HG03469 (cell line): ENCODE results near the gene STXBP5L.
"Not testable (repeated sequence)": the region's sequence is repeated elsewhere in the genome, so short reads cannot be mapped to it uniquely, and the experiment has no call there.

Source experiments
- ATAC-seq: cut with Tn5 transposase; IDR thresholded peaks from one replicate; pipeline ENCODE4 v1.9.1; 2021; ENCODE audit warnings: mild to moderate bottlenecking, moderate library complexity, moderate number of reproducible peaks; ENCODE audit not compliant: unreplicated experiment

Gene STXBP5L

DNA sequence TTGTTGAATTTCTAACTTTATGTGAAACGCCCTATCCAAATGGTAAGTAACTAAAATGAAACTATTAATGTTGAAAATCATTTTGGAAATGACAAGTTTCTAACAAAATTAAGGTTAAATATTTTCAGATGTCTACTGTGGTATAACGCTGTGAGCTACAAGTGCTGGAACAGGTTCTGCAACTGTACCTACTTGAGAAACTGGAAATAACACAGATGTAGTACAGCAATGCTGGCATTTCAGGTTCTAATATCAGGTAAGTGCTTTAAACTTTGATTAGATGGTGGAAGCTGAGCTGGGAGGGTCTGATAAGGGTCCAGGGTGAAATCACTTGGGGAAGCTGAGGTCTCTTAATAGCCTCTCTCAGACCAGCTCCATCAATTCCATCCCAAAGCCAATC is 315.1 kb downstream of the STXBP5L start:
- ATAC-seq: no peak

DNA sequence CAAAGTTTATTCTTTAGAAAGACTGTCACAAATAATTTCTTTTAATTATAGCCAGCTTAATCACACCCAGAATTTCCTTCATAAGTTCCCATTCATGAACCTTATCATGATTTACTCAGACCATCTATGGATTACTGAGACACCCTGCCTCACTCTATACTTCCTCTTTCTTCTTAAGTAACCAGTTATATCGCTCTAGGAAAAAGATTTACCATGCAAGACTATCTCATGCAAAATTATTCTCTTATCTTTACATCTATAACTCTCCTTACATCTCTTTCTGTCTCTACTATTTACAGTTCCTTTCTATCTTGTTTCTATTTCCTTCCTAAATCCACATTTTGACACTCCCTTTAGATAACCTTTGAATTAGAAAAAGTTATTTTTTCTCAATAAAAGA is 321.0 kb downstream of the STXBP5L start:
- ATAC-seq: no peak

DNA sequence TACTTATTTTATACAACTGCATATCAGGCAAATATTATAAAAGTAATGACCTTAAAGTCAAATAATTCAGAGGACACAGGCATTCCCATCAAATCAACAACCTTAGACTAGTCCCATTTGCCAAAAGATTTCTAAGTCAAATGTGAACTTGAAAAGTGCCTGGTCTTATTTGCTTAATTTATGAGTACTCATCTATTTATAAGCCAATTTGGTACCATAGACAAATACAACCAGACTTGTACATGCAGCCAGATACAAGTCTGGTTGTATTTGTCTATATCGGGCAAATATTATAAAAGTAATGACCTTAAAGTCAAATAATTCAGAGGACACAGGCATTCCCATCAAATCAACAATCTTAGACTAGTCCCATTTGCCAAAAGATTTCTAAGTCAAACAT is 322.2 kb downstream of the STXBP5L start:
- ATAC-seq: not testable (repeated sequence)

DNA sequence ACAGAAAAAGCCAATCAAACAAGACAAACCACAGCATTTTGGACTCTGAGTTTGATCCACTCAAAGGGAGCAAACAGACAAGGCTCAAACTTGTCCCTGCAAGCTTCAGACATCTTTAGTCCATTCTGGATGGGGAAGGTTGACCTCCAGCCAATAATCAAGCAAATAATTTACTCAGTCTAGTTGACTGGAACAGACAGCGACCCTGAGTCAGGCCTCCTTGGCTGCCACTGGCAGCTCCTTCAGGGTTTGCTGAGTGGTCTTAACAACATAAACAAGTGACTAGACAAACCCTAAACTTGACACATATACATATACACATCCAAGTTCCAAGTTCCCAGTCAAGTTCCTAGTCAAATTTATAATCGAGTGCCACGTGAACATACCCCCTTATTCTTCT is 323.9 kb downstream of the STXBP5L start:
- no peak for ATAC-seq

DNA sequence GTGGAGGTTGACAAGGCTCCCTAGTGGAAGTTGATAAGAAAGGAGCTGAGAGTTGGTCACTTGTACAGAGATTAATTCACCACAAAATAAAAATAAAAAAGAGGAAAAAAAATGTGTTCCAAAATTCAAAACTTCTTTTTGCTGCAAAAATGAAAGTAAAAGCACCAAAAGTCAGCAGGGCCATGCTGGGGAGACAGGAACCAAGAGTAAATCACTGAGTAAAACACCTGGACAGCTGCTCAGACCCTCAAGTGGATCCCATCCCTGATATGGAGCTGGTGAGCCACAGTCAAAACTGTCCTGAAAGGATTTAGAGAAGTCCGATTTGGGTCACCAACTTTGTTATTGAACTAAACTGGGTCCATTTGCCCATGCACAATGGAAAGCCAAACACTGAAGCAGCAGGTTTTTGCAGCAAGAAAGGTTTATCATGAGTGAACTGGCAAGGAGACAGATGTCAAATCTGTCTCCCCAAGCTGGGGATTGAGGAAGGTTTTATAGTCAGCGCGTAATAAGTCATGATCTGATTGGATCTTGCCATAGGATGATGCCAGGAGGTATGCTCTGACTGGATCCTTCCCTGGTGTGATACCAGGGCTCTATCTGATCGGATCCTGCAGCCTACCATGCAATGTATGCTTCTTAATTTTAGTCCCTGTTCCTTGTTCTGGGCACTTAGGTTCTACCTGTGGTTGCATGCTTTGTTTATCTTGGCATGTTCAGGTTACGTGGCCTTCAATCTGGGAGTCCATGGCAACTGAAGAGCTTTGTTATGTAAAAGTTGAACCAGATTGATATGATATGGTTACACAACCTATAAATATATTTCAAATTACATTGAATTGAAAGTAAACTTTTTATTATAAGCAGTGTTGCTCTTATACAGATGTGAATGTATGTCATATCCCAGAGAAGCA is 324.6 kb downstream of the STXBP5L start:
- no peak for ATAC-seq

DNA sequence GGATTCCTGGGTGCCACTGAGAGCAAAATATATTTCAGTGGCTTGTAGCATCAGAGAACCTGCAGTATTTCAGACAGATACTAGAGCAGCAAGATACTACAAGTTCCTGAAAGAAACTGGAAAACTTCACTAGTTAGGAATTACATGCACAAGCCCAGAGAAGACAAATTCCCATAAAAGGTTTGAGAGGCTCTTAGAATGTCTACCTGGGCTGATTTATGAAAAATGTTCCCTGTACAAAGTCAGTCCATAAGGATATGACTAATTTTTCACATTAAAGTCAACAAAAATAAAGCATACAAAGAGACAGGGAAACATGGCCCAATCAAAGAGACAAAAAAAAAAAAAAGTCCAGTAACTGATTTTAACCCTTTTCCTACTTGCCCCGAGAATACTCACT is 335.2 kb downstream of the STXBP5L start:
- no peak for ATAC-seq

DNA sequence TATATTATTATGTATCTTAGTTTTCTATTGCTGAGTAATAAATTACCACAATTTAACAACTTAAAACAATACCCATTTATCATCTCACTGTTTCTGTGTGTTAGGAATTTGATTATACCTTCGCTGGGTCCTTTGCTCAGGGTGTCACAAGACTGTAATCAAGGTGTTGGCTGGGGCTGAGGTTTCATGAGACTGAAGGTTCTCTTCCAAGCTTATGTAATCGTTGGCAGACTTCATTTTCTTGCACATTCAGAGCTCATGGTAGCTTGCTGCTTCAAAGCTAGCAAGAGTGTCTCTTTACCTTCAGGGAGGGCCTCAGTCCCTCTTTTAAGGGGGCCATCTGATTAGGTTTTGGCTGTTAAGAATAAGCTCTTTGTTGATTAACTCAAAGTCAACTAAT is 344.7 kb downstream of the STXBP5L start:
- no peak for ATAC-seq

DNA sequence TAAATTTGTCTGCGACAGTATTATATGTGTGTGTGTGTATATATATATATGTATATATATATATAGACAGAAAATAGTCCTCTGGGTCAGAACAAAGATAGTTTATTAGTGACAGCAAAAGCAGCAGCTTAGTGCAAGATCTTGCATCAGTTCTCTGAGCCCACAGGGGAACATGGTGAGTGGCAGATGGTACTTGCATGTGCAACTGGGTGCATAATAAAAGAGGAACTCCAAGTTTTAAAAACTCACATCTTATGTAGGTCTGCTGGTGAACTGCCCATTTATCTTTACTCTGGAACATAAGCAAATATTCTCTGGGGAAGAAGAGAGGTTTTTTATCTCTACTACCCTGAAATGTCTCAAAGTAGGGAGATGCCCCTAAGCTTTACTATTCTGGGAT is 361.4 kb downstream of the STXBP5L start:
- no peak for ATAC-seq

DNA sequence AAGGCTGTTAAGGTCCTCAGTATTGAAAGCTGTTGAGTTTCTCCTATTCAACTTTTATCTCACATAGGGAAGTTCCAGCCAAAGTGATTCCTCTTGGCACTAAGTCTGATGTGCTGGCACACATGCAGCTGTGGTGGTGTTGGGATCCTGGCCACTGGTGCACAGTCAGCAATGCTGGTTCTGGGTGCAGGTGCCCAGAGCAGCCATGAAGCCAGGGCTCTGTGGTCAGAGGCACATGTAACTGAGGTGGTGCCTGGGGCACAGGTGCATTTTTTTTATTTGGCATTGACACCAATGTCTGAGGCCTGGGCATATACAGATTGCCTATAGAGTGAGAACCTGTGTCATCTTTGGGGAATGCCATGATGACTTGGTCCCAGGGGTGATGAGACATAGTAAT is 366.4 kb downstream of the STXBP5L start:
- no peak for ATAC-seq

DNA sequence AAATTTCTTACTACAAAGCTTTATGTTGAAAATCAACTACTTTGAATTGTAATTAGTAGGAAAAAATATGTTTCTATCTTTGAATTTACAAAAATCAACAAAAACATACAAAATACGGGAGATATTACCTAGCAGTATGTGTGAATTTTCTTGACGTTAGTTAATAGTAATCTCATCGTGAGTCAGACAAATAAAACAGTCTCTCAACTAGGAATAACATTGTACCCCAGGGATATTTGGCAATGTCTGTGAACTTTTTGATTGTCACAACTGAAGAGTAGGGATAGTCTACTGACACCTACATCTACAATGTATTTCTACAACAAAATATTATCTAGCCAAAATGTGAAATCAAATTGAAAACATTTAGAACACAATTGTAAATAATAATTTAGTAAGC is 387.4 kb downstream of the STXBP5L start:
- ATAC-seq: no peak

DNA sequence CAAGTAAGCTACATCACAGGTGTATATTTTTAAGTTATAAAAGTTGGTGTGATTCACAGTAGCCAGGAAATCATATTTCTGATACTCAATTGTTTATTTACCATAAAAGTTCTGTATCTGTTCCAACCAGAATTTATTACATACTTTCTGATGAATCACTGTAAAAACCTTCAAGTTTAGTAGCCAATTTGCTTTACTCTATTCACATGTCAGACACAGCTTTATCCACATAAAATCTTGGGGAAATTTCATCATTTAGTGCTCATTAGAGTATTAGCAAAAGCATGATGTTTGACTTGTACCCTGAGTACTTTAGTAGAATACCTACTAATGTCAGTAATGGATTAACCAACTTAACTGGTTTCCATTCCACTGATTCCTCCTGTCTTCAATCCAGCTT is 388.0 kb downstream of the STXBP5L start:
- no peak for ATAC-seq

DNA sequence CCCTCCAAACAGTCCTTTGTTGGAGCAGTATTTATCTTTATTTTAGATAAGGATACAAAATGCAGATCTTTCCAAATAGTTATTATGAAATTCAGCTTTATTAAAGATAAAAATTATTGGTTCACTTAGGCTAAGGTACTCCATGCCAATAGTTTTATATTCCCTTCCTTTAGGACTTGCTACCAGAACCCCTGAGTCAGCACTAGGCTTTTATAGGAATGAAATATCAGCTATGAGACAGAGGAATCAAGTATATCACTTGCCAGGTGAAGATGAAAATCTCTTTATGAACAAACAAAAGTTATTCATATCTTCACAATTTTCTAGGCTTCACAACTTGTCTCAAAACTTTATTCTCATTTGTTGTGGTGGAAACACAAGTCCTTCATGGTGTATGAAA is 416.3 kb downstream of the STXBP5L start:
- no peak for ATAC-seq

DNA sequence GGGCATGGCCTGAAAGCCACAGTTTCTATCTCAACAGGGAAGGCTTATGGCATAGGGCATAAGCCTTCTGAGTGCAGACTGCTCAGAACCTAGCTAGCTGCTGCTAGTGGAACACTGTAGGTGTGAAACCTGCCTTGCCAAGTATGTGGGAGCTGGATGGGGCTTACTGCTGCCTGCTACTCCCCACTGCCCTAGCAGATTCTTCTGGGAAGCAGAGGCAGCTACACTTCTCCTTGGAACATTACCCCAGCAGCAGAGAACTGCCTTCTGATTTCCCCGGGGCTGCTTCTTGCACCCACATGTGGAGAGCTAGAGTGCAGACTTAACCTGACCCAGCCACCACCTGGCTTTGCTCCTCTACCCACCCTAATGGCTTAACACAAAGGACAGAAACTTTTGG is 422.1 kb downstream of the STXBP5L start:
- no peak for ATAC-seq

DNA sequence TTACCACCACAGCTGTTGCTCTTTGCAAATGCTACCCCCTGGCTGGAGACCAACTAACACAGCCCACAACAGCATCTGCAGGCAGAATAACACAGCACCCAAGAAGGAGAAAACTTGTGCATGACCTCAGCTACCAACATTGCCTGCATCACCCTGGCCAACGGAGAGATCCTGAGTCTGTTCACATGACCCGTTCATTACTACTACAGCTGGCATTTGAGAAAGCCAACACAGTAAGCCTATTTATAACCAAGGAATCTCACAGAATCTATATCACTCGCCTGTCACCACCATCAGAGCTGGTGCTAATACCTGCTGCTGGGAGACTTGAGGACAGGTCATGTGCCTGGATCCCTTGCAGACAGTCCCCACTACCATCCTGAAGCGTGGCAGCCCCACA is 422.6 kb downstream of the STXBP5L start:
- no peak for ATAC-seq

DNA sequence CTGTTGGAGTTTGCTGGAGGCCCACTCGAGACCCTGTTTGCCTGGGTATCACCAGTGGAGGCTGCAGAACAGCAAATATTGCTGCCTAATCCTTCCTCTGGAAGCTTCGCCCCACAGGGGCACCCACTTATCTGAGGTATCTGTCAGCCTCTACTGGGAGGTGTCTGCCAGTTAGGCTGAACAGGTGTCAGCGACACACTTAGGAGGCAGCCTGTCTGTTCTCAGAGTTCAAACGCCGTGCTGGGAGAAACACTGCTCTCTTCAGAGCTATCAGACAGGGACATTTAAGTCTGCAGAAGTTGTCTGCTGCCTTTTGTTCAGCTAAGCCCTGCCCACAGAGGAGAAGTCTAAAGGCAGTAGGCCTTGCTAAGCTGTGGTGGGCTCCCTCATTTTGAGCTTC is 448.0 kb downstream of the STXBP5L start:
- not testable (repeated sequence) for ATAC-seq

DNA sequence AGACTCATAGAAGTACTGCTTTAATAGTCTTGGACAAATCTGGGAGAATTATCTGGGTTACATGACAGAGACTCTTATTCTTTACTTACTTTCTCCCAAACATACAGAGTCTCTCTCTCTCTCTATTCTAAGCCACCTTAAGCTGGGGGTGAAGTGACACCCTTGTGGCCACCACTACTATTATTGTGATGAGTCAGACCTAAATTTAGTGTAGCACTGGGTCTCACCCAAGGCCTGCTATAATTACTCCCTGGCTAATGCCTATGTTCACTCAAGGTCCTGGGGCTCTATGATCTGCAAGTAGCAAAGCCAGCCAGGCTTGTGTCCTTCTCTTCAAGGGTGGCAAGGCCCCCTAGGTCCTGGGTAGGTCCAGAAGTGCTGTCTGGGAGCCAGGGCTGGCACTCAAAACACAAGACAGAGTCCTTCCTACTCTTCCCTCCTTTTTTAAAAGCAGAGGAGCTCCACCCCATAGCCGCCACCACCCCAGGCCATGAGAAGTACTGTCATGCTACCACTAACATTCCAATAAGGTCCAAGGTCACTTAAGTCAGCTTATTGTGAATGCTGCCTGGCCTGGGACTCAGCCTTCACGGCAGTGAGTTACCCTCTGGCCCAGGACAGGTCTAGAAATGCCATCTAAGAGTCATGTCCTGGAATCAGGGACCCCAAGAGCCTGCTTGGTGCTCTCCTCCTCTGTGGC is 454.2 kb downstream of the STXBP5L start:
- ATAC-seq: peak; percentile 85

DNA sequence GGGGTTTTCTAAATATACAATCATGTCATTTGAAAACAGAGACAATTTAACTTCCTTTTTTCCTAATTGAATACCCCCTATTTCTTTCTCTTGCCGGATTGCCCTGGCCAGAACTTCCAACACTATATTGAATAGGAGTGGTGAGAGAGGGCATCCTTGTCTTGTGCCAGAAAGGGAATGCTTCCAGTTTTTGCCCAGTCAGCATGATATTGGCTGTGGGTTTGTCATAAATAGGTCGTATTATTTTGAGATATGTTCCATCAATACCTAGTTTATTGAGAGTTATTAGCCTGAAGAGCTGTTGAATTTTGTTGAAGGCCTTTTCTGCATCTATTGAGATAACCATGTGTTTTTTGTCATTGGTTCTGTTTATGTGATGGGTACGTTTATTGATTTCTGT is 480.3 kb downstream of the STXBP5L start:
- not testable (repeated sequence) for ATAC-seq

DNA sequence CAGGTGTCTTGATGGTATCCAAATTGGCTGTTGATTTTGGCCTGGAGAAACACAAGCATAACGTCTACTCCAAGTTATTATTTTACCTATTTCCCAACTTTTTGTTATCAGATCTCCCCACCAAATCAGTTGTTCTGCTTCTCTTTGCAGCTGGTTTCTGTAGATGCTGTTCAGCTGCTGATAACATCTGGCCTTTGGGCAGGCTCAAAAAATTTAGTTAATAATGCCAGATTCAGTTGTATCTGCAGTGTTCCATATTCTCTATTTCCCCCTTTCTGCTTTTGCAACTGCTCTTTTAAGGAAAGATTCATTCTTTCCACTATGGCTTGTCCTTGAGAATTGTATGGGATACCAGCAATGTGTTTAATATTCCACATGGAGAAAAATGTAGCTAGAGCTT is 488.0 kb downstream of the STXBP5L start:
- not testable (repeated sequence) for ATAC-seq

DNA sequence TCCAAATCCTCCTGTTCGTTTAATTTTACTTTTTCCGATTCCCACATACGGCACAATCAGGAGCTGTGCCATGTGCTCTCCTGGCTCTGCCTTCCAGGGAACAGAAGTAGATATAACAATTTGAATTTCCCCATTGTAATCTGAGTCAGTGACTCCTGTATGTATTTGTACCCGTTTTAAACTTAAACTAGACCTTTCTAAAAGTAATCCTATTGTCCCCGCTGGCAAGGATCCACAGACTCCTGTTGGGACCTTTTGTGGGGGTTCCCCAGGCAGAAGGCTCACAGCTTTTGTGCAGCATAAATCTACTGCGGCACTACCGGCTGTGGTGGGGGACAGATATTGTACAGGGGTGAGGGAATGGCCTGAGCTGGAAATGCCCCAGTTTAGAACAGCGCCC is 490.0 kb downstream of the STXBP5L start:
- ATAC-seq: not testable (repeated sequence)

DNA sequence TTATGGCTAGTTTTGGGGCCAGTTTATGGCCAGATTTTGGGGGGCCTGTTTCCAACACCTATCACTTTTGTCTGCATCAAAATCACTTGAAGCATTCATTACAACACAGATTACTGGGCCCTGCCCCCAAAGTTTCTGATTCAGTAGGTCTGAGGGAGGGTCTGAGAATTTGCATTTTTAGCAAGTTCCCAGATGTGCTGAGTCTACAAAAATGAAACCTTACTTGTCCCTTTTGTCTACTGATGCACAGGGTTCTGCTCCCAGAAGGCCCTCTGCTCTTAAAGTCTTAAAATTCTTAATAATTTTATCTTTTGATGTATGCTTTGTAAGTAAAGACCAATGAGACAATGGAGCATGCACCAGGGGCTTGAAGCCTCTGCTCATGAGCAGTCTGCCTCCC is 491.8 kb downstream of the STXBP5L start:
- no peak for ATAC-seq

DNA sequence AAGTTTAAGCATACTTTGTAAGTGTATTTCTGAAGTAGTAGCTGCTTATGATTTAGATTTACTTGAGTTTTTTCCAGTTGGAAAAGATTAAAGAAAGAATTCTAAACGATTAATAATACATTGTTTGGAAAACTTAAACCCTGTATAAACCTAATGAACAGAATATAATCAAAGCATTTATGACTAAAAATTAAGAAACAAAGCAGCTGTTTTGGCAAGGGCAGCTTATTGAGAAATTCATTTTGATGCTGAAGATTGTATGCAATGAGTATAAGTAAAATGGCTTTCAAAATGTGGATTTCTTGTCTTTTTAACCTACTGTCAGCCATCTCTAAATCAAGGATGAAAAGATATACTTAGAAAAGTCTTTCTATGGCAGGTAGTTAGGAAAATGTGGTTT is 497.6 kb downstream of the STXBP5L start:
- no peak for ATAC-seq

DNA sequence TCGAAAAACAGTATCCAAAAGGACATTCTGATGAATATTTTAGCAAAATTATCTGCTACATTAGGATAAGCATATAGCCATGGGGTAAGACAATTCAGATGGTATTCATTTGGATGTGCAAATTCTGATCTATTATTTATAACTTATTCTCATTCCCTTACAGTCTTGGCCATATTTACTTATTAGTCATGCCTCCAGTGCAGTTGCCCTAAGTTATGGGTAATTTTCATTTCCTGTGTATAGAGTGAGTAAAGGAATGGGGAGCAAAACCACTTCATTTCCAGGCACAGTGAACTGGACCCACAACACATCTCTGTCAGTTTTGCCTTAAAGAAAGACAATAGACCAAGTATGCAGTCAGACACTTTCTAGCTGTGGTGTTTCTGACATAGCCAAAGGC is 503.5 kb downstream of the STXBP5L start:
- ATAC-seq: no peak
